Measurements from ENCODE around the gene GADL1. TPM values are rescaled to one million over a fixed set of nuclear protein-coding genes. Genes with fewer than 3 reads are reported as not detected.

GADL1 gene, protein sequence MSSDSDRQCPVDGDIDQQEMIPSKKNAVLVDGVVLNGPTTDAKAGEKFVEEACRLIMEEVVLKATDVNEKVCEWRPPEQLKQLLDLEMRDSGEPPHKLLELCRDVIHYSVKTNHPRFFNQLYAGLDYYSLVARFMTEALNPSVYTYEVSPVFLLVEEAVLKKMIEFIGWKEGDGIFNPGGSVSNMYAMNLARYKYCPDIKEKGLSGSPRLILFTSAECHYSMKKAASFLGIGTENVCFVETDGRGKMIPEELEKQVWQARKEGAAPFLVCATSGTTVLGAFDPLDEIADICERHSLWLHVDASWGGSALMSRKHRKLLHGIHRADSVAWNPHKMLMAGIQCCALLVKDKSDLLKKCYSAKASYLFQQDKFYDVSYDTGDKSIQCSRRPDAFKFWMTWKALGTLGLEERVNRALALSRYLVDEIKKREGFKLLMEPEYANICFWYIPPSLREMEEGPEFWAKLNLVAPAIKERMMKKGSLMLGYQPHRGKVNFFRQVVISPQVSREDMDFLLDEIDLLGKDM
- not detected for total RNA-seq
- long read RNA-seq: 0 reads

DNA sequence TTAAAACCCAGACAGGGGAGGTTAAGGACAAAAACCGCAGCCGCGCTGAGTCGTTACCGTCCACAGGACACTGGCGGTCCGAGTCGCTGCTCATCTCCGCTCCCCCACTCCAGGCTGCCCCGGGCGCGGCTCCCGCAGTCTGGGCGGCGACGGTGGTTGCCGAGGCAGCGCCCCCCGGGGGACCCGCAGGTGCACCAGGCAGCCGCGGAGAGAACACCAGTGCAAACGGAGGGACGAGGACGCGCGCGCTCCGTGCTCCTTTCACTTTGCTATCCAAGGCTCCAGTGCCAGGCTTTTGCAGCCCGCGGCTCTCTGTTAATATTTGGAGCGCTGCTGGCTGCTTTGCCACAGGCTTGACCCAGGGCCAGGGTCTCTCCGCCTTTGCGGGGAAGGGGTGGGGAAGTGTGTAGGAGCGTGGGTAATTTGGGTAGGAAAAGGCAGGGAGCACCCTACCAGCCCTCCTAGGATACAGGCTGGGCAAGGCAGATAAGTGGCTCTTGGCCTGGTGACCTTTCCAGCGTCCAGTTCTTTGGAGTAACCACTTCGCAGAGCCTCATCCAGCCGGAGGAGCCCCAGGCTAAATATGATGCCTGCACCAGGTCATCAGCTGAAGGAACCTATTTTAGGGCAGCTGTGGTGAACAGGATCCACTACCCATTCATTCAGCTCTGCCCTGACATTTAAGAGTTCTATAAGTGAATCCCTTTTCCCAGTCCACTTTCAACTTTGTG, at the start of gene GADL1:
Gene GADL1 (minus strand): TSS at position 141 of the 731 bp plus-strand sequence. CDS start 47 bp downstream, at position 94.
- intact Hi-C loops (cut with micrococcal nuclease): no loop called here
- peak; percentile 61 for DNase-seq
- ATAC-seq: peak; percentile 93

DNA sequence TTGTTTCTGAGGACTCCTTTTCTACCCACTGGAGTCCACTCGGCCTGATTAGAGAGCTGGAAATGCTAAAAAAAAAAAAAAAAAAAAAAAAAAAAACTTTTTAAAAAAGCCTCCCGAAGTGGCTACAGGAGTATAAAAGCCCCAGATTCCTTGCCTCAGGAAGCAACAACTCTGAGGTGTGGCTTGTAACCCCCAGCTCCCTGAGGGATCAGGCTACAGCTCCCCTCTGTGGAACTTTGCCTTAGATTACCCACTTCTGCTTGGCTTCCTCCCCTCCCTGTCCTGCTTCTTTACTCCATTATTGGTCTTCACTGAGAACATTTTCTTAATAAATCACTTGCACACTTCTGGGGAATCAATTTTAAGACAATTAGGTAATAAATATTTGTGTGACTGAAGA, 49.7 kb upstream of the GADL1 start:
- intact Hi-C loops (cut with micrococcal nuclease): no loop called here
- ATAC-seq (no peak), DNase-seq (no peak)

- ATAC-seq: no peak
- intact Hi-C loops (cut with micrococcal nuclease): no loop called here
- no peak for DNase-seq
Measured at GRCh38 chr3:30943206-30943605, 48.7 kb upstream of the GADL1 start.

GRCh38 chr3:30941342-30941741, 46.9 kb upstream of the GADL1 start:
- intact Hi-C loops (cut with micrococcal nuclease): no loop called here
- ATAC-seq (no peak), DNase-seq (no peak)

DNA sequence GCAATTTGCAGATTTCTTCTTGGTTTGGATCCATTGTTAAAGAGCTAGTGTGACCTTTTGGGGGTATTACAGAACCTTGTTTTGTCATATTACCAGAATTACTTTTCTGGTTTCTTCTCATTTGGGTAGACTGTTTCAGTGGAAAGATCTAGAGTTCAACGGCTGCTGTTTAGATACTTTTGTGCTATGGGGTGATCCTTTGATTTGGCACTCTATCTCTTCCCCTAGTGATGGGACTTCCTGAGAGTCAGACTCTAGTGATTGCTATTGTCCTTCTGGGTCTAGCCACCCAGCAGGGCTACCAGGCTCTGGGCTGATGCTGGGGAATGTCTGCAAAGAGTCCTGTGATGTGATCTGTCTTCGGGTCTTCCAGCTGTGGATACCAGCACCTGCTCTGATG, 46.3 kb upstream of the GADL1 start:
- DNase-seq (no peak), ATAC-seq (no peak)
- intact Hi-C loops (cut with micrococcal nuclease): no loop called here

DNA sequence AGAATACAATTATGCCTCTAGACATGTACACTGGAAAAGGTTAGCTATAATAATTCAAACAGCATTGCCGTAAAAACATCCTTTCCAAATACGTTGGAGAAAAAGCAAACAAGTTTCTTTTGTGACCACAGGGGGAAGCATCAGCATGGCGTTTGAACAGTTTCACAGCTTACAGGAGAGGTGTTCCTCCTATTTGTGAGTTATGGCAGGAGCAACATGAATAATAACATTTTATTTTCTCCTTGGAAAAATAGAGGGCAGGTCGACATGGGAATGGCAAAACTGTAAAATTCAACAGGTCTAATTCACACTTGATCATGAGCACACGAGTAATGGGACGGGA, 39.7 kb upstream of the GADL1 start:
- ATAC-seq: peak; percentile 25

GRCh38 chr3:30933478-30934207, 39.2 kb upstream of the GADL1 start:
- no peak for ATAC-seq
- no peak for DNase-seq
- intact Hi-C loops (cut with micrococcal nuclease): no loop called here

More for the DNA sequence above, 39.7 kb upstream of the GADL1 start:
- no peak for DNase-seq
- intact Hi-C loops (cut with micrococcal nuclease): no loop called here

DNA sequence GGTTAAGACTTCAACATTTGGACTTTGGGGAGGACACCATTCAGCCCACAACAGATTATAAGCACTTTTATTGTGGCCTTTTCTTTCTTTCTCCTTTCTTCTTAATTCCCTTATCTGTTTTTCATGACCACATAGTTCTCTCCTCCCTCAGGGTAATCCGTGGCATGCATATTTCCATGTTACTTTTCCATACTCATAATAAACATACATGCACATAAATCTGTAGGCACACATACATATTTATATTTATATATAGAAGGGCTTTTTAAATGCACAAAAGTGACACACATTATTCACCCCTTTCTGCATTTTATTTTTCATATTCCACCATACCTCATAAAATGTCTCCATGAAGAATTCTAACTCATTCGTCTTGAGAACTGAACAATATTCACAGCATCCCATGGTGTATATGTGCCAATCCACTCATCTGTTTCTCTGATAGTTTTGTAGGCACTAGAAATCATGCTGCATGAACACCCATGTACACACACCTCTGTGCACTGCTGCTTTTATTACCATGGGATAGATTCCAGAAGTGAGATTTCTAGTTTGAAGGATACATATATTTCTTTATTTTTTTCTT, 38.1 kb upstream of the GADL1 start:
- ATAC-seq (no peak), DNase-seq (no peak)
- intact Hi-C loops (cut with micrococcal nuclease): no loop called here

GRCh38 chr3:30924763-30925162, 30.3 kb upstream of the GADL1 start:
- intact Hi-C loops (cut with micrococcal nuclease): no loop called here
- DNase-seq (no peak), ATAC-seq (no peak)

DNA sequence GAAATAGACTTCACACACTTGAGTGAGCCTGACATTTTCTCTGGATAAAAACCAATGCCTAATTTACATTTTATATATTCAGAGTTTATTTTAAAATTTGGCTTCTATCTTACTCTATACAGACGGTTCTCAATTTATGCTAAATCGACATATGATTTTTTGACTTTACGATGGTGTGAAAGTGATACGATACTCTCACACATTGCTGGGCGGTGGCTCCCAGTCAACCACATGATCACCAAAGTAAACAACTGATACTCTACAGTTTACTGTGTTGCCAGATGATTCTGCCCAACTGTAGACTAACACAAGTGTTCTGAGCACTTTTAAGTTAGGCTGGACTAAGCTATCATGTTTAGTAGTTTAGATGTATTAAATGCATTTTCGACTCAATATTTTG, 25.1 kb upstream of the GADL1 start:
- DNase-seq (no peak), ATAC-seq (no peak)
- intact Hi-C loops (cut with micrococcal nuclease): no loop called here

DNA sequence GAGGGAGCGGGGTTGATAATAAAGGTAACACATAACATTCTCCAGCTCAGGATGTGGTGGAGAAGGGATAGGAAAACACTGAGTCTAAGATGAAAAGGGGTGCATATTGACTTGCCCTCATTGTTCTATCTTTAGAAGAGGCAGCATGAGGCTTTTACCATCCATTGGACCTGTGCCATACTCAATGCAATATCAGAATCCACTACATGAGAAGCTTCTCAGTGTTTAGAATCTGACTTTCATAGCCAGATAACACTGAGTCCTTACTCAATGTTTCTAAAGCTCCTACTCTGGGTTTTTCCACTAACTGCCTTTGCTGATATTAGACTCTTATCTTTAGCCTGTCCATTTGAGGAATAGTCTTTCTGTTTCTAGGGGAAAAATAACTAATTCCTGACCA, 24.3 kb upstream of the GADL1 start:
- intact Hi-C loops (cut with micrococcal nuclease): no loop called here

DNA sequence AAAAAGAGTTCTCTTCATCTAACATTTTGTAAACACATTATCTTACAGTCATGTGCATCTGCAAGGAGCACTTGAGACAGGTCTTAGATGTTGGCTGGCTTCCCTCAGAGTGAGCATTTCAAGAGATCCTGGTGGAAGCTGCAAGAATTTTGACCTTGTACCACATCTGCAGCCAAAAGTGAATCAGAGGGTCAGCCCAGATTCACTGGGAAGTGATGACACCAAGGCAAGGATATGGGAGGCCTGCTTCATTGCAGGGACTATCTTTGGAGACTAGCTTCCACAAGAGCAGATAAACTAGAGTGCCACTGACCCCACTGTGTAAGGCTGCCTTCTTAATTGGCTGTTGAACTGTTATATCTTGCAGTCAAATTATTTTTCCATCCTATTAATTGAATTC, 21.3 kb upstream of the GADL1 start:
- DNase-seq: no peak
- intact Hi-C loops (cut with micrococcal nuclease): no loop called here

More for the DNA sequence above, 24.3 kb upstream of the GADL1 start:
- no peak for DNase-seq
- no peak for ATAC-seq

GRCh38 chr3:30914696-30915095, 20.2 kb upstream of the GADL1 start:
- intact Hi-C loops (cut with micrococcal nuclease): no loop called here
- DNase-seq: no peak
- ATAC-seq: no peak

More for the DNA sequence above, 21.3 kb upstream of the GADL1 start:
- no peak for ATAC-seq

GRCh38 chr3:30913176-30913575, 18.7 kb upstream of the GADL1 start:
- ATAC-seq (no peak), DNase-seq (no peak)
- intact Hi-C loops (cut with micrococcal nuclease): no loop called here

DNA sequence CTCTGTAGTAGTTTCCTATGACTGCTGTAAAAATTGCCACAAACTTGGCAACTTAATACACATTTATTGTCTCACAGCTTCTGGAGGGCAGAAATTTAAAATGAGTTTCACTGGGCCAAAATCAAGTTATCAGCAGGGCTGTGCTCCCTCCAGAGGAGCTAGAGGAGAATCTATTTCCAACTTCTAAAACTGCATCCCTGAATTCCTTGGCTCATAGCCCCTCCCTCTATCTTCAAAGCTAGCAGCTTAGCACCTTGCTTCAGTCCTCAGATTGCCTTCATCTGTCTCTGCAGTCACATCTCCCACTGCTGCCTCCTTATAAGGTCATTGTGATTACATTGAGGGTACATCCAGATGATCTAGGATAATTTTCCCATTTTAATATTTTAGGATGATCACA, 17.8 kb upstream of the GADL1 start:
- intact Hi-C loops (cut with micrococcal nuclease): no loop called here
- no peak for ATAC-seq
- no peak for DNase-seq

GRCh38 chr3:30908456-30909037, 14.1 kb upstream of the GADL1 start:
- intact Hi-C loops (cut with micrococcal nuclease): no loop called here

DNA sequence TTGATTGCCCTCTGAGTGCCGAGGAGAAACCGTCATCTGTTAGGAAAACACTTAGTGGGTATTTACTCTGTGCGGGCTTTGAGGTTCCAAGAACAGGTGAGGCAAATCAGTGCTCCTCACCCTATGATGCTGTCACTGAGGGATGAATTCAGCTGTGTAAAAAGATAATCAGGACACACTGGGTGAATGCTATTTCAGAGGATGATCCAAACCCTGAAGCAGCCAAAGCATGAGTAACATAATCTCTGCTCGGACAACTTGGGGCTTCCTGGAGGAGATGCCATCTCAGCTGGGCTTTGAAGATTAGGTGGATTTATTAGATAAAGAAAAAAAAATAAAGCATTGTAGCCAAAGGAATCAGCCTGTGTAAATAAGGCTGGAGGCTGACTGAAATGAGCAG, 10.5 kb upstream of the GADL1 start:
- intact Hi-C loops (cut with micrococcal nuclease): no loop called here
- no peak for DNase-seq
- ATAC-seq: no peak

More at GRCh38 chr3:30908456-30909037, 14.1 kb upstream of the GADL1 start:
- DNase-seq (no peak), ATAC-seq (no peak)

GRCh38 chr3:30895329-30895728, 868 bp upstream of the GADL1 start:
- ATAC-seq (no peak), DNase-seq (no peak)
- intact Hi-C loops (cut with micrococcal nuclease): no loop called here

DNA sequence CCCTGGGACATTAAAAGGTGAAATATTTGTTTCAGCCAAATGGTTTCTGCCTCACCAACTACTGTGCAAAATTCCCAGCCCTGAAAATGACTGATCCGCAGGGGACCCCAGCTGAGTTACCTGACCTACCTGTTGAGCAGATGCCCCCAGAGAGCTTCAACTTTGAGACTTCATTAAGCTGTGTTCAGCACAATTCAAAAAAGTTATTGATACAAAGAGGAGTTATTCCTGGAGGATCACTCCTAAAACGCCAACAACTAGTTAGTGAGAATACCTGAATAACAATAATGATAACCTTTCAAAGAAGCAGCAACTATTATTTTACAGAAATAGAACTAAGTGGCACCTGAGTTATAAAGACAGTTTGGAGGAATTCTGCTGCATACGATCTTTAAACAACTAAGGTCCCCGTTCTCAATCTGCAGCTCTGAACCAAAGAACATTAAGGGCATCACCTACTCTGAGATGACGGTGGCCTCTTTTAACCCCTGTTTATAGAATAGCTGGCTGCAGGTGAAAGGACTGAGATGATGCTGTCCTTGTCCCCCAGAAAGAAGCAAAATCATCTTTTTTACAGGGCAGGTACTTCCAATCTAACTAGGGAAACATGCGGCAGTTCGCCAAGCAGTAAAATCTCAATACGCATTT, 659 bp downstream of the GADL1 start:
- intact Hi-C loops (cut with micrococcal nuclease): no loop called here
- no peak for DNase-seq
- no peak for ATAC-seq
